ENCODE results near the gene PDE4B. TPM values are rescaled to one million over a fixed set of nuclear protein-coding genes. Genes with fewer than 3 reads are reported as not detected.

PDE4B gene
- total RNA-seq, 1 donor from 2014 or later, result 7.6 TPM

DNA sequence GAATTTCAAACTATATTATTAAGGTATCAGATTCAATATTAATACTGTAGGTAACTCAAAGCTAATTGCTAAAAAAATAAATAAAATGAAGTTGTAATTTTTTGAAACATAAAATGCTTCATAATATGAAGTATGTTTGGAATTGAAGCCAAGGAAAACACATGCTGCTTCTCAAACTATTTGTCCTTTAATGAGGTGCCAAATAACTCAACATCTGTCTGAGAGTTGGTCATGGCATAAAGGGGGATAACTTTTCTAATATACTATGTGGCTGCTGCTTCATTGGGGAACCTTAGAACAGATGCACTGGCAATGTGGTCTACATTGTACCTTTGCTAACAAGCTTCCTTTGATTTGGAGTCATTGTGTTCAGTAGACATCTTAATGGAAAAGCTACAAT lies 96.7 kb downstream of the PDE4B start:
- Histone ChIP-seq H3K4me3 (ENCODE audit: insufficient read depth, low read depth, low read length) (no peak overlapping the region), H3K4me2 (ENCODE audit: low read length) (no peak overlapping the region), H3K4me1 (ENCODE audit: insufficient read depth, low read length) (no peaks in the 10 kb centered on the region), H4K20me1 (ENCODE audit: insufficient read depth, low read length) (no peaks in the 10 kb centered on the region), H3K27me3 (ENCODE audit: insufficient read depth, low read length) (no peaks in the 10 kb centered on the region), H2AFZ (ENCODE audit: low read depth, low read length) (no peak overlapping the region), H3K27ac (ENCODE audit: low read depth, low read length) (no peak overlapping the region), H3K9ac (ENCODE audit: low read length) (no peak overlapping the region), H3K36me3 (ENCODE audit: insufficient read depth, low read length) (no peaks in the 10 kb centered on the region), H3K79me2 (ENCODE audit: insufficient read depth, low read length) (no peaks in the 10 kb centered on the region), H3K9me3 (ENCODE audit: insufficient read depth, low read depth, low read length) (no peaks in the 10 kb centered on the region)
- H3K27me3 Mint-ChIP-seq (ENCODE audit: low read depth, unreplicated experiment), result no peaks in the 10 kb centered on the region
- peaks cover 8% of the 10 kb centered on the region for H3K4me1 Mint-ChIP-seq (ENCODE audit: low read depth, unreplicated experiment)
- DNase-seq (ENCODE audit: low read depth) (no peak), FAIRE-seq (no peak)
- peaks cover 4% of the 10 kb centered on the region for H3K9me3 Mint-ChIP-seq (ENCODE audit: unreplicated experiment)
- TF ChIP-seq, protein P1, sequence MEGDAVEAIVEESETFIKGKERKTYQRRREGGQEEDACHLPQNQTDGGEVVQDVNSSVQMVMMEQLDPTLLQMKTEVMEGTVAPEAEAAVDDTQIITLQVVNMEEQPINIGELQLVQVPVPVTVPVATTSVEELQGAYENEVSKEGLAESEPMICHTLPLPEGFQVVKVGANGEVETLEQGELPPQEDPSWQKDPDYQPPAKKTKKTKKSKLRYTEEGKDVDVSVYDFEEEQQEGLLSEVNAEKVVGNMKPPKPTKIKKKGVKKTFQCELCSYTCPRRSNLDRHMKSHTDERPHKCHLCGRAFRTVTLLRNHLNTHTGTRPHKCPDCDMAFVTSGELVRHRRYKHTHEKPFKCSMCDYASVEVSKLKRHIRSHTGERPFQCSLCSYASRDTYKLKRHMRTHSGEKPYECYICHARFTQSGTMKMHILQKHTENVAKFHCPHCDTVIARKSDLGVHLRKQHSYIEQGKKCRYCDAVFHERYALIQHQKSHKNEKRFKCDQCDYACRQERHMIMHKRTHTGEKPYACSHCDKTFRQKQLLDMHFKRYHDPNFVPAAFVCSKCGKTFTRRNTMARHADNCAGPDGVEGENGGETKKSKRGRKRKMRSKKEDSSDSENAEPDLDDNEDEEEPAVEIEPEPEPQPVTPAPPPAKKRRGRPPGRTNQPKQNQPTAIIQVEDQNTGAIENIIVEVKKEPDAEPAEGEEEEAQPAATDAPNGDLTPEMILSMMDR (IDR thresholded peaks at IDR 0.05; ENCODE audit: insufficient read depth, low read depth, low read length), result no peak
- no peak for TF ChIP-seq EZH2 (IDR thresholded peaks at IDR 0.05; ENCODE audit: insufficient read depth, low read length)
- no peak overlapping the region for H3K27ac Mint-ChIP-seq (ENCODE audit: unreplicated experiment)
- H3K36me3 Mint-ChIP-seq (ENCODE audit: low read depth, unreplicated experiment), result no peaks in the 10 kb centered on the region
- H3K4me3 Mint-ChIP-seq (ENCODE audit: unreplicated experiment), result no peak overlapping the region

GRCh38 chr1:65890201-65890843 lies 97.6 kb downstream of the PDE4B start:
- FAIRE-seq (no peak), DNase-seq (ENCODE audit: low read depth) (peak; percentile 15)
- no peaks in the 10 kb centered on the region for H3K27me3 ChIP-seq (ENCODE audit: insufficient read depth, low read length)
- H3K9me3 ChIP-seq (ENCODE audit: insufficient read depth, low read depth, low read length), result no peaks in the 10 kb centered on the region
- no peaks in the 10 kb centered on the region for H3K4me1 ChIP-seq (ENCODE audit: insufficient read depth, low read length)
- peaks cover 10% of the 10 kb centered on the region for H3K4me1 Mint-ChIP-seq (ENCODE audit: low read depth, unreplicated experiment)
- TF ChIP-seq, protein P1 (IDR thresholded peaks at IDR 0.05; ENCODE audit: insufficient read depth, low read depth, low read length), result no peak
- TF ChIP-seq EZH2 (IDR thresholded peaks at IDR 0.05; ENCODE audit: insufficient read depth, low read length), result no peak
- H3K27ac ChIP-seq (ENCODE audit: low read depth, low read length), result no peak overlapping the region
- H4K20me1 ChIP-seq (ENCODE audit: insufficient read depth, low read length), result no peaks in the 10 kb centered on the region
- no peak overlapping the region for H2AFZ ChIP-seq (ENCODE audit: low read depth, low read length)
- no peaks in the 10 kb centered on the region for H3K9me3 Mint-ChIP-seq (ENCODE audit: unreplicated experiment)
- H3K27me3 Mint-ChIP-seq (ENCODE audit: low read depth, unreplicated experiment), result no peaks in the 10 kb centered on the region
- H3K4me3 ChIP-seq (ENCODE audit: insufficient read depth, low read depth, low read length), result no peak overlapping the region
- H3K27ac Mint-ChIP-seq (ENCODE audit: unreplicated experiment), result no peak overlapping the region
- H3K36me3 ChIP-seq (ENCODE audit: insufficient read depth, low read length), result no peaks in the 10 kb centered on the region
- no peak overlapping the region for H3K4me3 Mint-ChIP-seq (ENCODE audit: unreplicated experiment)
- H3K4me2 ChIP-seq (ENCODE audit: low read length), result no peak overlapping the region
- H3K79me2 ChIP-seq (ENCODE audit: insufficient read depth, low read length), result no peaks in the 10 kb centered on the region
- H3K9ac ChIP-seq (ENCODE audit: low read length), result no peak overlapping the region
- H3K36me3 Mint-ChIP-seq (ENCODE audit: low read depth, unreplicated experiment), result no peaks in the 10 kb centered on the region
